Sigmoid colon (tissue), 7 donors: ENCODE data around the gene ZNF296. TPM values are rescaled to one million over a fixed set of nuclear protein-coding genes. Genes with fewer than 3 reads are reported as not detected.

Experiments used
- DNase-seq: peaks from one replicate; pipeline ENCODE4 v3.0.0-alpha.2; 2019
- H3K27ac ChIP-seq, 4 donors: fragments of 200-600 bp; sonication (generic); one replicate each; pipeline ENCODE4 v1.5.1; 2016 to 2019; ENCODE audit warnings: mild to moderate bottlenecking in 1 of 4
- H3K27me3 ChIP-seq, 3 donors: fragments of 200-600 bp; sonication (generic); one replicate each; pipeline ENCODE4 v1.5.1; 2019; ENCODE audit warnings: mild to moderate bottlenecking in 1 of 3
- H3K36me3 ChIP-seq, 4 donors: fragments of 200-600 bp; sonication (generic); one replicate each; pipeline ENCODE4 v1.5.1; 2016 to 2019
- H3K4me1 ChIP-seq, 4 donors: fragments of 200-600 bp; sonication (generic); one replicate each; pipeline ENCODE4 v1.5.1; 2017 to 2019
- H3K4me3 ChIP-seq, 4 donors: fragments of 200-600 bp; sonication (generic); one replicate each; pipeline ENCODE4 v1.5.1; 2017 to 2019; ENCODE audit warnings: mild to moderate bottlenecking in 2 of 4, moderate library complexity in 1 of 4
- H3K9me3 ChIP-seq, 4 donors: fragments of 200-600 bp in 3 of 4; sonication (generic) in 3 of 4; one replicate each; pipeline versions ENCODE4 v1.5.1 to v1.6.1; 2013 to 2019
- EP300 ChIP-seq, 4 donors: sonication (generic); formaldehyde crosslinking; IDR thresholded peaks; one replicate each; pipeline ENCODE4 v1.6.1; 2017; ENCODE audit warnings: antibody characterized with exemption in 4 of 4
- POLR2A ChIP-seq, 2 donors: fragments of 450-650 bp; IDR thresholded peaks; one replicate each; pipeline ENCODE4 v1.6.1; 2016; ENCODE audit warnings: antibody characterized with exemption in 2 of 2, mild to moderate bottlenecking in 2 of 2, moderate library complexity in 2 of 2
- POLR2AphosphoS5 ChIP-seq, 4 donors: sonication (generic); formaldehyde crosslinking; IDR thresholded peaks; one replicate each; pipeline ENCODE4 v1.6.1; 2017; ENCODE audit warnings: antibody characterized with exemption in 4 of 4
- WGBS, 2 donors: extraction: QIAGEN DNeasy Blood & Tissue Kit; methylation state at CpG; one replicate each; pipeline ENCODE4 v1.1.7; 2013; 5-methylcytosine and 5-hydroxymethylcytosine counted together
- intact Hi-C: fragments of 100-400 bp; cut with DNase I; formaldehyde crosslinking; loops from one replicate; pipeline ENCODE4 v1.15.1; 2023
- polyA plus RNA-seq, 3 donors: library from polyadenylated mRNA; stranded (reverse); fragments of 200-250 nt; gene quantifications; one replicate each; pipeline ENCODE4 v1.2.3, GENCODE V29; 2013
- total RNA-seq, 4 donors: library from RNA; depleted of rRNA; stranded (reverse); fragments of >200 nt; gene quantifications; one replicate each; pipeline ENCODE4 v1.1.0, GENCODE V29; 2016
- TF ChIP-seq, protein P1 (sequence below), 4 experiments: fragments of 450-650 bp in 3 of 4; fragments of 200-600 bp in 1 of 4; IDR thresholded peaks; one replicate each; pipeline ENCODE4 v1.5.1; 2016 to 2019; ENCODE audit warnings: antibody characterized with exemption in 4 of 4, mild to moderate bottlenecking in 3 of 4, moderate library complexity in 2 of 4
- donor health status: healthy with polysubstance abuse.
- donor health status: Bipolar disorder and iron deficiency.
- donor health status: healthy.

The ZNF296 gene
- total and polyA plus RNA-seq, 7 donors: 0.41 to 5.4 (median 2.8) TPM; not detected in 2

DNA sequence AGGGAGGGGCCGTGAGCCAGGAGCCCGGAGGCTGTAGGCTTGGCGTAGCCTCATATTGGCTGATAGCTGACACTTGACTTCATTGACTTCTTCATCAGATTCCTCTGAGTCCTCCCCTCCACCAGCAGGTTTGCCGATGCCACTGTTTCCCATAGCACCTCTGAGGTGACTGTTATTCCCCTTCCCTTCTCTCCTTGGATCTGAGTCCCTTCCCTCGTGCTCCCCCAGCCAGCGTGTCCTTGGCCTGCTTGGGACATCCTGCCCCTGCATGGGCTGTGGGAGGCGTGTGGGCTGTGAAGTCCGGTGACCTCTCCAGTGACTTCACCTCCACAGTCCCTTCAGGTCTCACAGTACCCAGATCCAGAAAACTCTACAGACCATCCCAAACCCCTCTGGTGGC is 25.5 kb upstream of the ZNF296 start:
- Histone ChIP-seq H3K27ac (no peak overlapping the region), H3K9me3 (no peaks in the 10 kb centered on the region), H3K4me3 (no peak overlapping the region), H3K4me1 (peaks cover 0 to 57% (median 50%) of the 10 kb centered on the region in 4 donors), H3K36me3 (no peaks in the 10 kb centered on the region), H3K27me3 (no peaks in the 10 kb centered on the region)
- 85 to 91% methylated on average over 8 of the region's 8 CpGs for WGBS, 2 donors
- TF ChIP-seq, protein P1, sequence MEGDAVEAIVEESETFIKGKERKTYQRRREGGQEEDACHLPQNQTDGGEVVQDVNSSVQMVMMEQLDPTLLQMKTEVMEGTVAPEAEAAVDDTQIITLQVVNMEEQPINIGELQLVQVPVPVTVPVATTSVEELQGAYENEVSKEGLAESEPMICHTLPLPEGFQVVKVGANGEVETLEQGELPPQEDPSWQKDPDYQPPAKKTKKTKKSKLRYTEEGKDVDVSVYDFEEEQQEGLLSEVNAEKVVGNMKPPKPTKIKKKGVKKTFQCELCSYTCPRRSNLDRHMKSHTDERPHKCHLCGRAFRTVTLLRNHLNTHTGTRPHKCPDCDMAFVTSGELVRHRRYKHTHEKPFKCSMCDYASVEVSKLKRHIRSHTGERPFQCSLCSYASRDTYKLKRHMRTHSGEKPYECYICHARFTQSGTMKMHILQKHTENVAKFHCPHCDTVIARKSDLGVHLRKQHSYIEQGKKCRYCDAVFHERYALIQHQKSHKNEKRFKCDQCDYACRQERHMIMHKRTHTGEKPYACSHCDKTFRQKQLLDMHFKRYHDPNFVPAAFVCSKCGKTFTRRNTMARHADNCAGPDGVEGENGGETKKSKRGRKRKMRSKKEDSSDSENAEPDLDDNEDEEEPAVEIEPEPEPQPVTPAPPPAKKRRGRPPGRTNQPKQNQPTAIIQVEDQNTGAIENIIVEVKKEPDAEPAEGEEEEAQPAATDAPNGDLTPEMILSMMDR (IDR thresholded peaks at IDR 0.05): no peak
- TF ChIP-seq EP300 (IDR thresholded peaks at IDR 0.05) (no peak), POLR2A (IDR thresholded peaks at IDR 0.05) (no peak), POLR2AphosphoS5 (IDR thresholded peaks at IDR 0.05) (no peak)
- intact Hi-C loops: no loop called here
- no peak for DNase-seq

DNA sequence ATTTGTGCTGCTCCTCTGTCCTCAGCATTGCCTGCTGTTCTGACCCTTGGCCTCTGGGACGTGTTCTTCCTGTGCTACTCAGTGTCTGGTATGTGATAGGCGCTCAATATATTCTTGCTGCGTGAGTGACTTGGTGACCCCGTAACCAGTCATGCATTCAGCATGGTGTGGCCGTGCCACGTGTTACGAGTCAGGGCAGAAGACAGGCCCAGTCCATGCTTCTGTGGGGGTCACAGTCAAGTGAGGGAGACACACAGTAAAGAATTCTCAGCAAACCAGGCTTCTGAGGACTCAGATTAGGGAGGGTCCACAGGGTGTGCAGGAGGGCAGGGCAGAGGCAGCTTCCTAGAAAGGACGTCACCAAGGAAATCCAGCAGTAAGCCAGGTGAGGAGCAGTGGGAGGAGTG is 24.6 kb upstream of the ZNF296 start:
- Histone ChIP-seq H3K27ac (no peak overlapping the region), H3K4me1 (peaks cover 0 to 67% (median 59%) of the 10 kb centered on the region in 4 donors), H3K9me3 (no peaks in the 10 kb centered on the region), H3K27me3 (no peaks in the 10 kb centered on the region), H3K4me3 (no peak overlapping the region), H3K36me3 (no peaks in the 10 kb centered on the region)
- intact Hi-C loops: no loop called here
- 38 to 68% methylated on average over 8 of the region's 8 CpGs for WGBS, 2 donors
- no peak for TF ChIP-seq EP300 (IDR thresholded peaks at IDR 0.05)
- TF ChIP-seq, protein P1 (IDR thresholded peaks at IDR 0.05): no peak
- no peak for TF ChIP-seq POLR2A (IDR thresholded peaks at IDR 0.05)
- TF ChIP-seq POLR2AphosphoS5 (IDR thresholded peaks at IDR 0.05): no peak
- DNase-seq: no peak

DNA sequence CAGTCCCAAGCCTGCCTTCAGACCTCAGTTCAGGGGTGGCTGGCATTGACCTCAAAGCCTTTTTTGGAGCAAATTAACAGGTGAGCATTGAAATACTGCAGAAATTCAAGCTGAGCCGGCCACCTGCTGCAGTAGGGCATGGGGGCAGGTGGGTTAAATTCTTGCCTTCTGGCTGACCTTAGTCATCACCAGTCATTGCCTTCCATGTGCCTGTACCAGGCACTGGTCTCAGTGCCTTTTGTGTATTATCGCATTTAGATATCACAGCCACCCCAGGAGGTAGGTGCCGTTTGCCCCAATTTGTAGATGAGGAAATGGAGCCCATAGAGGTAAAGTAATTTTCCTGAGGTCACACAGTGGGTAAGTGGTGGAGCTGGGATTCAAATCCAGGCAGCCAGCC is 23.9 kb upstream of the ZNF296 start:
- no peak overlapping the region for H3K4me3 ChIP-seq
- no peaks in the 10 kb centered on the region for H3K36me3 ChIP-seq
- no peaks in the 10 kb centered on the region for H3K9me3 ChIP-seq
- H3K4me1 ChIP-seq: peaks cover 0 to 73% (median 65%) of the 10 kb centered on the region in 4 donors
- no peak for DNase-seq
- no peaks in the 10 kb centered on the region for H3K27me3 ChIP-seq
- WGBS, 2 donors: 90 to 92% methylated on average over 3 of the region's 3 CpGs
- TF ChIP-seq POLR2AphosphoS5 (IDR thresholded peaks at IDR 0.05) (no peak), EP300 (IDR thresholded peaks at IDR 0.05) (no peak), POLR2A (IDR thresholded peaks at IDR 0.05) (no peak)
- TF ChIP-seq, protein P1 (IDR thresholded peaks at IDR 0.05): no peak
- intact Hi-C loops: no loop called here
- no peak overlapping the region for H3K27ac ChIP-seq

DNA sequence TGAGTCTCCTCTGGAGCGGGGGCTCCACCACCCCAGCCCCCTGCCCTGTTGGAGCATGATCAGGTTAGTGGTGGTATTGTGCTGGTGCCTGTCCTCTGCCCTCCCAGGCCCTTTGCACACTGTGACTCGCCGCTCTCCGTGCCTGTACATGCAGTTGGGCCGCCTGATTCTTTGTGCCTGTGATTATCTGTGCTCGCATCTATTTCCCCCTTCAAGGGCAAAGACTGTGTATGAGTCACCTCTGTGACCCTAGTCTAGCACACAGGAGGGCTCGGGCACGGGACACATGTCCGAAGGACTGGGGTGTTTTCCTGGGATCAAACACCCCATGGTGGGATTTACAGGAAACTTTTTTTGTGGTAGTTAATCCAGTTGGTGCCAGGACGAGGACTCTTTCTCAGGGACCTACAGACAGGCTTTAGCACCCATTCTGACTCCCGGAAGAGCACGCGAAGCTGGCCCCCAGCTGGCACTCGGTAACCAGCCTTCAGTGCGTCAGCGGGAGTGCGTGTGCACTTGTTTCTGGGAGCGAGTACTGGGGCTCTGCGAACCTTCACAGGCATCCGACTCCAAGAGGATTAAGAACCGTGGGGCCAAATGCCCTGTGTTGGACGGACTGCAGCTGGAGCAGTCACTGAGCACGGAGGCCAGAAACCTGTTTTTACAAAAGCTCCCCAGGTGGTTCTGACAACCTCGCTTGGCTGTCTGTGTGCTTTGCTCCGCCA is 23.4 kb upstream of the ZNF296 start:
- peaks cover 0 to 79% (median 71%) of the 10 kb centered on the region in 4 donors for H3K4me1 ChIP-seq
- intact Hi-C loops: no loop called here
- no peaks in the 10 kb centered on the region for H3K27me3 ChIP-seq
- H3K27ac ChIP-seq: no peak overlapping the region
- no peak overlapping the region for H3K4me3 ChIP-seq
- 84 to 85% methylated on average over 25 of the region's 25 CpGs for WGBS, 2 donors
- TF ChIP-seq, protein P1 (IDR thresholded peaks at IDR 0.05): no peak
- TF ChIP-seq EP300 (IDR thresholded peaks at IDR 0.05): no peak
- no peak for TF ChIP-seq POLR2AphosphoS5 (IDR thresholded peaks at IDR 0.05)
- TF ChIP-seq POLR2A (IDR thresholded peaks at IDR 0.05): no peak
- no peak for DNase-seq
- H3K36me3 ChIP-seq: no peaks in the 10 kb centered on the region
- no peaks in the 10 kb centered on the region for H3K9me3 ChIP-seq
